Measurements from ENCODE around the gene STRIT1.
"Not testable (repeated sequence)": the region's sequence is repeated elsewhere in the genome, so short reads cannot be mapped to it uniquely, and the experiment has no call there.

The STRIT1 gene

GRCh38 chr3:155271343-155271613 lies 22.2 kb downstream of the STRIT1 start:
- DNase-seq (ENCODE audit: extremely low read depth, low read depth): no peak
- TF ChIP-seq CTCF (IDR thresholded peaks at IDR 0.05; ENCODE audit: low read depth, low read length): no peak

DNA sequence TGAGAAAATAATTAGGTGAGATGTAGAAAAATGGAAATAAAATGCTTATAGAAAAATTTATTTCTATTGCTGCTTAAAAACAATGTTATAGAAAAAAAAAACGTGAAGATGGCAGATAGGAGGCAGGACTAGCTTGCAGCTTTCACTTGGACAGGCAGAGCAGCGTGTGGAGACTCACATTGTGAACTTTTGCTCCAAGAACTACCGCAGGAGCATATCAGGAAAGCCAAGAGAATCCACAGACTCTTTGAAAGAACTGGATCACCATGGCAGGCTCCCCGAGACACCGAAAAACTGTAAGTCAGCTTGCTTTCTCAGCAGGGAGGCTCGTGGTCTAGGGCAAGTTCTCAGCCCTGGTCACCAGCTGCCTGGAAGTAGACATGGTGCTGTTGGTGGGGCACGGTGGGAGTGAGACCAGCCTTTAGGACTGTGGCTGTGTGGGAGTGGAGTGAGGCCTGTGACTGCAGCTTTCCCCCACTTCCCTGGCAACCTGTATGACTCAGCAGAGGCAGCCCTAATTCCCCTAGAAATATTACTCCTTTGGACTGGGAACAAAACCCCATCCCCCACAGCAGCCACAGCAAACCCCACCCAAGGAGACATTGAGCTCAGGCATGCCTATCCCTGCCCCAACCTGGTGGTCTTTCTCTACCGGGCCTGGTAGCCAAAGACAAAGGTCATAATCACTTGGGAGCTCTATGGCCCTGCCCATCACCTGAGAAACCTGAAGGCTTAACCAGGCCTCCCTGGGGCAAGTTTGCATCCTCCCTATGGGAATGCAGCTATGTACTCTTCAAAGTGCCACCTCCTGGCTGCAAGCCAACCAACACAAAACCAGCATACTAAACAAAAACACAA lies 22.8 kb downstream of the STRIT1 start:
- no peak for TF ChIP-seq CTCF (IDR thresholded peaks at IDR 0.05; ENCODE audit: low read depth, low read length)
- DNase-seq (ENCODE audit: extremely low read depth, low read depth): no peak

DNA sequence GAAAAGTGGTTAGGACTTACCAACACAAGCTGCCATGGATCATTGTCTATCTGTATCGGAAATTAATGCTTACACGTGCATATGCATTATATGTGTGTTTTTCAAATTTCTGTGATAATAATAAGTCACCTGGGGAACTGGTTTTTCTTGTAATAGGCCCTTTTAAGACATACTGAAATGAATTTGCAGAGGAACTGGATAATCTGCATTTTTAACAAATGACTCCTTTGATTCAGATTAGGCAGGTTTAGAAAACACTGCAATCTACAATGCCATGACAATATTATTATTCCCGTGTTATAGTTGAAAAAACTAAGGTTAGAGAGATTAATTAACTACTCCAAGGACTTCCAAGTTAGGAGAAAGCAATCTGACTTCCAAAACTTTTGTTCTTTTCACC lies 23.4 kb downstream of the STRIT1 start:
- TF ChIP-seq CTCF (IDR thresholded peaks at IDR 0.05; ENCODE audit: low read depth, low read length): no peak
- DNase-seq (ENCODE audit: extremely low read depth, low read depth): no peak

- DNase-seq (ENCODE audit: extremely low read depth, low read depth): not testable (repeated sequence)
Measured at GRCh38 chr3:155262855-155263254, 30.6 kb downstream of the STRIT1 start.

DNA sequence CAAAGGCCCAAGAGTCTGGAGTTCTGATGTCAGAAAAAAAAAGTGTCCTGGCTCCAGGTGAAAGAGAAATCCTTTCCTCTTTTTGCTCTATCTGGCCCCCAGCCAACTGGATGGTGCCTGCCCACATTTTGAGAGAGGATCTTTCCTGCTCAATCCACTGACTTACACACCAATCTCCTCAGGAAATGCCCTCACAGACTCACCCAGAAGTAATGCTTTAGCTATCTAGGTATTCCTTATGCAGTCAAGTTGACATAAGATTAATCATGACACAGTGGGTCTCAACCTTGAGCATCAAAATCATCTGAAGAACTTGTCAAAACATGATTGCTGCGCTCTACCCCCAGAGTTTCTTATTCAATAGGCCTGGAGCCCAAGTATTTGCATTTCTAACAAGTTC lies 31.2 kb downstream of the STRIT1 start:
- TF ChIP-seq CTCF (IDR thresholded peaks at IDR 0.05; ENCODE audit: low read depth, low read length): no peak
- no peak for DNase-seq (ENCODE audit: extremely low read depth, low read depth)

DNA sequence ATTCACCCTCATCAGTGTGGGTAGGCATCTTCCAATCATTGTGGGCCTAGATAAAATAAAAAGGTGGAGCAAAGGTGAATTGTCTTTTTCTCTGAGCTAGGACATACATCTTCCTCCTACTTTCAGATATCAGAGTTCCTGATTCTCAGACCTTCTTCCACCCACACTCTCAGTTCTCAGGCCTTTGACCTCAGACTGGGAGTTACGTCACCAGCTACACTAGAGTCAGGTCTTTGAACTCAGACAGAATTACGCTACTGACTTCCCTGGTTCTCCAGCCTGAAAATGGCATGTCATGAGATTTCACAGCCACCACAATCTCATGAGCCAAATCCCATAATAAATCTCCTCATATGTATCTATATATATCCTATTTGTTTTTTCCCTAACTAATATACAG lies 39.0 kb downstream of the STRIT1 start:
- no peak for TF ChIP-seq CTCF (IDR thresholded peaks at IDR 0.05; ENCODE audit: low read depth, low read length)

DNA sequence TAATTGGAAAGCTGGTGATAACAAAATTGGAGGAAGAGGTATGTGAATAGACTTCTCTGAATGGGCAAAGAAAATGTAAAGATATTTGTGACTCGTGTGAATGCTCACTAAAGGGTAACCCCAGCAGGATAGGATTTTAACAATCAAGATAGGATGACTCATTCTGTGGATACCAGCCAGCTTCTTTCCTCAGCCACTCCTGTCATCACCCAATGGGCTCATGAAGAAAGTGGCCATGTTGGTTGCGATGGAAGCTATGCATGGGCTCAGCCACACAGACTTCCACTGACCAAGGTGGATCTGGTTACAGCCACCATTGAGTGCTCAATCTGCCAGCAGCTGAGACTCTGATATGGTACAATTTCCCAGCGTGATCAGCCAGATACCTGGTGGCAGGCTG lies 40.9 kb downstream of the STRIT1 start:
- DNase-seq (ENCODE audit: extremely low read depth, low read depth): no peak
- TF ChIP-seq CTCF (IDR thresholded peaks at IDR 0.05; ENCODE audit: low read depth, low read length): no peak

More for the DNA sequence above, 39.0 kb downstream of the STRIT1 start:
- no peak for DNase-seq (ENCODE audit: extremely low read depth, low read depth)

GRCh38 chr3:155252021-155252420 lies 41.5 kb downstream of the STRIT1 start:
- no peak for DNase-seq (ENCODE audit: extremely low read depth, low read depth)
- TF ChIP-seq CTCF (IDR thresholded peaks at IDR 0.05; ENCODE audit: low read depth, low read length): no peak

Measured in AG09319 (cell line).